Lower leg skin (tissue), 3 donors: ENCODE results near the gene CCDC85C.

ENCODE experiments used
- POLR2A ChIP-seq, 2 donors: fragments of 450-650 bp; IDR thresholded peaks; one replicate each; pipeline ENCODE4 v1.6.1; 2016 to 2017; ENCODE audit warnings: antibody characterized with exemption in 2 of 2, mild to moderate bottlenecking in 1 of 2, moderate library complexity in 1 of 2
- TF ChIP-seq, protein P1 (sequence below), 3 donors: fragments of 450-650 bp; IDR thresholded peaks; one replicate each; pipeline ENCODE4 v1.5.1; 2016; ENCODE audit warnings: antibody characterized with exemption in 3 of 3, mild to moderate bottlenecking in 3 of 3, moderate library complexity in 2 of 3

GRCh38 chr14:99549684-99550083 lies 54.3 kb downstream of the CCDC85C start:
- TF ChIP-seq, protein P1, sequence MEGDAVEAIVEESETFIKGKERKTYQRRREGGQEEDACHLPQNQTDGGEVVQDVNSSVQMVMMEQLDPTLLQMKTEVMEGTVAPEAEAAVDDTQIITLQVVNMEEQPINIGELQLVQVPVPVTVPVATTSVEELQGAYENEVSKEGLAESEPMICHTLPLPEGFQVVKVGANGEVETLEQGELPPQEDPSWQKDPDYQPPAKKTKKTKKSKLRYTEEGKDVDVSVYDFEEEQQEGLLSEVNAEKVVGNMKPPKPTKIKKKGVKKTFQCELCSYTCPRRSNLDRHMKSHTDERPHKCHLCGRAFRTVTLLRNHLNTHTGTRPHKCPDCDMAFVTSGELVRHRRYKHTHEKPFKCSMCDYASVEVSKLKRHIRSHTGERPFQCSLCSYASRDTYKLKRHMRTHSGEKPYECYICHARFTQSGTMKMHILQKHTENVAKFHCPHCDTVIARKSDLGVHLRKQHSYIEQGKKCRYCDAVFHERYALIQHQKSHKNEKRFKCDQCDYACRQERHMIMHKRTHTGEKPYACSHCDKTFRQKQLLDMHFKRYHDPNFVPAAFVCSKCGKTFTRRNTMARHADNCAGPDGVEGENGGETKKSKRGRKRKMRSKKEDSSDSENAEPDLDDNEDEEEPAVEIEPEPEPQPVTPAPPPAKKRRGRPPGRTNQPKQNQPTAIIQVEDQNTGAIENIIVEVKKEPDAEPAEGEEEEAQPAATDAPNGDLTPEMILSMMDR (IDR thresholded peaks at IDR 0.05): no peak
- TF ChIP-seq POLR2A (IDR thresholded peaks at IDR 0.05): no peak
